HepG2 (cell line): ENCODE results near the gene NID1.

Source experiments
- AGO2 ChIP-seq: fragments of 200-400 bp; formaldehyde crosslinking; optimal IDR thresholded peaks from 2 replicates; pipeline ENCODE3; 2017; ENCODE audit warnings: mild to moderate bottlenecking, low read depth, low read length, moderate library complexity
- FOXJ3 ChIP-seq: sonication (generic); formaldehyde crosslinking; IDR thresholded peaks from 2 replicates; pipeline ENCODE4 v1.4.0; 2020; ENCODE audit warnings: missing genetic modification reagents, mild to moderate bottlenecking, borderline replicate concordance
- MEF2D ChIP-seq: sonication (generic); formaldehyde crosslinking; IDR thresholded peaks from 2 replicates; pipeline ENCODE4 v1.5.1; 2020; ENCODE audit warnings: mild to moderate bottlenecking, missing genetic modification reagents
- POLR2AphosphoS5 ChIP-seq: IDR thresholded peaks from 2 replicates; pipeline ENCODE4 v1.6.1; 2012; ENCODE audit warnings: low read depth, low read length
- SIX4 ChIP-seq: sonication (generic); formaldehyde crosslinking; IDR thresholded peaks from 2 replicates; pipeline ENCODE4 v1.4.0; 2020; ENCODE audit warnings: missing genetic modification reagents
- SP1 ChIP-seq, 2 experiments: fragments of 450-650 bp in 1 of 2; sonication (generic) in 1 of 2; formaldehyde crosslinking in 1 of 2; IDR thresholded peaks; 2 replicates each; pipeline versions ENCODE4 v1.4.0 to v1.6.1; 2016 to 2020; ENCODE audit warnings: missing genetic modification reagents in 1 of 2
- ZFX ChIP-seq: sonication (generic); formaldehyde crosslinking; IDR thresholded peaks from 2 replicates; pipeline ENCODE4 v1.4.0; 2020; ENCODE audit warnings: mild to moderate bottlenecking, low read depth, missing genetic modification reagents, moderate library complexity
- TF ChIP-seq, protein P1 (sequence below): sonication (generic); formaldehyde crosslinking; IDR thresholded peaks from 2 replicates; pipeline ENCODE4 v1.5.0; 2020; ENCODE audit warnings: mild to moderate bottlenecking, missing genetic modification reagents, moderate library complexity
- TF ChIP-seq, protein P2 (sequence below): IDR thresholded peaks from 2 replicates; pipeline ENCODE4 v1.6.1; 2016
- TF ChIP-seq, protein P3 (sequence below): sonication (generic); formaldehyde crosslinking; IDR thresholded peaks from 2 replicates; pipeline ENCODE4 v1.4.0; 2020; ENCODE audit warnings: missing genetic modification reagents
- TF ChIP-seq, protein P4 (sequence below): IDR thresholded peaks from 2 replicates; pipeline ENCODE4 v1.6.1; 2012; ENCODE audit warnings: inconsistent platforms

DNA sequence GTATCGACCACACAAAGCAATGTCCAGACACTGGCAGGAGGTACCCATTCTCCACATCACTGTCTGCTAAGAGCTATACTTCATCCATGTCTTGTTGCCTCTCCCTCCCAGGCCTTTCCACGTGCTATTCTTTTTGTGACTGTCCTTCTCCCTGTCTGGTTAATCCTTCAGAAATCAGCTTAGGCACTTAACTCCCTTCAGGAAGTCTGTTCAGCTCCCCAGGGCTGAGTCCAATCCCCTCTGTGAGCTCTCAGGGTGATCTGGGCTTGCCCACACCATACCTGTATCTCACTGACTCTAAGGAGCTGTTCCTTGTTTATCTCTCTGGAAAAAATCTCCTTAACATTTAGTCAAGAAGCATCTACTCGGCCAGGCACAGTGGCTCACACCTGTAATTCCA, 69.4 kb downstream of the NID1 start:
- TF ChIP-seq FOXJ3 (CRISPR knock-in tag) (no peak), MEF2D (CRISPR knock-in tag) (no peak), SIX4 (CRISPR knock-in tag) (no peak), POLR2AphosphoS5 (no peak), AGO2 (no peak), SP1 (IDR thresholded peaks at IDR 0.05) (no peak), SP1 (CRISPR knock-in tag; IDR thresholded peaks at IDR 0.05) (no peak), ZFX (CRISPR knock-in tag) (no peak)
- TF ChIP-seq, protein P1, sequence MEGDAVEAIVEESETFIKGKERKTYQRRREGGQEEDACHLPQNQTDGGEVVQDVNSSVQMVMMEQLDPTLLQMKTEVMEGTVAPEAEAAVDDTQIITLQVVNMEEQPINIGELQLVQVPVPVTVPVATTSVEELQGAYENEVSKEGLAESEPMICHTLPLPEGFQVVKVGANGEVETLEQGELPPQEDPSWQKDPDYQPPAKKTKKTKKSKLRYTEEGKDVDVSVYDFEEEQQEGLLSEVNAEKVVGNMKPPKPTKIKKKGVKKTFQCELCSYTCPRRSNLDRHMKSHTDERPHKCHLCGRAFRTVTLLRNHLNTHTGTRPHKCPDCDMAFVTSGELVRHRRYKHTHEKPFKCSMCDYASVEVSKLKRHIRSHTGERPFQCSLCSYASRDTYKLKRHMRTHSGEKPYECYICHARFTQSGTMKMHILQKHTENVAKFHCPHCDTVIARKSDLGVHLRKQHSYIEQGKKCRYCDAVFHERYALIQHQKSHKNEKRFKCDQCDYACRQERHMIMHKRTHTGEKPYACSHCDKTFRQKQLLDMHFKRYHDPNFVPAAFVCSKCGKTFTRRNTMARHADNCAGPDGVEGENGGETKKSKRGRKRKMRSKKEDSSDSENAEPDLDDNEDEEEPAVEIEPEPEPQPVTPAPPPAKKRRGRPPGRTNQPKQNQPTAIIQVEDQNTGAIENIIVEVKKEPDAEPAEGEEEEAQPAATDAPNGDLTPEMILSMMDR = no peak
- TF ChIP-seq, protein P2, sequence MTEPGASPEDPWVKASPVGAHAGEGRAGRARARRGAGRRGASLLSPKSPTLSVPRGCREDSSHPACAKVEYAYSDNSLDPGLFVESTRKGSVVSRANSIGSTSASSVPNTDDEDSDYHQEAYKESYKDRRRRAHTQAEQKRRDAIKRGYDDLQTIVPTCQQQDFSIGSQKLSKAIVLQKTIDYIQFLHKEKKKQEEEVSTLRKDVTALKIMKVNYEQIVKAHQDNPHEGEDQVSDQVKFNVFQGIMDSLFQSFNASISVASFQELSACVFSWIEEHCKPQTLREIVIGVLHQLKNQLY = no peak
- TF ChIP-seq, protein P3, sequence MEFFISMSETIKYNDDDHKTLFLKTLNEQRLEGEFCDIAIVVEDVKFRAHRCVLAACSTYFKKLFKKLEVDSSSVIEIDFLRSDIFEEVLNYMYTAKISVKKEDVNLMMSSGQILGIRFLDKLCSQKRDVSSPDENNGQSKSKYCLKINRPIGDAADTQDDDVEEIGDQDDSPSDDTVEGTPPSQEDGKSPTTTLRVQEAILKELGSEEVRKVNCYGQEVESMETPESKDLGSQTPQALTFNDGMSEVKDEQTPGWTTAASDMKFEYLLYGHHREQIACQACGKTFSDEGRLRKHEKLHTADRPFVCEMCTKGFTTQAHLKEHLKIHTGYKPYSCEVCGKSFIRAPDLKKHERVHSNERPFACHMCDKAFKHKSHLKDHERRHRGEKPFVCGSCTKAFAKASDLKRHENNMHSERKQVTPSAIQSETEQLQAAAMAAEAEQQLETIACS (CRISPR knock-in tag) = no peak
- TF ChIP-seq, protein P4, sequence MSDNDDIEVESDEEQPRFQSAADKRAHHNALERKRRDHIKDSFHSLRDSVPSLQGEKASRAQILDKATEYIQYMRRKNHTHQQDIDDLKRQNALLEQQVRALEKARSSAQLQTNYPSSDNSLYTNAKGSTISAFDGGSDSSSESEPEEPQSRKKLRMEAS = no peak
